ENCODE data around the gene ADD3. TPM values are rescaled to one million over a fixed set of nuclear protein-coding genes. Genes with fewer than 3 reads are reported as not detected.

ADD3 gene
- polyA plus RNA-seq, 3 donors: 94.8 to 126 (median 111) TPM

- H3K4me1 ChIP-seq (ENCODE audit: control insufficient read depth in 1 of 2, insufficient read depth in 2 of 2, low read length in 2 of 2): peaks cover 54 to 81% of the 10 kb centered on the region in 2 donors
- peak in 1 of 3 donors; percentile 34 for DNase-seq
Observed at GRCh38 chr10:110069502-110069982, 61.8 kb downstream of the ADD3 start.

DNA sequence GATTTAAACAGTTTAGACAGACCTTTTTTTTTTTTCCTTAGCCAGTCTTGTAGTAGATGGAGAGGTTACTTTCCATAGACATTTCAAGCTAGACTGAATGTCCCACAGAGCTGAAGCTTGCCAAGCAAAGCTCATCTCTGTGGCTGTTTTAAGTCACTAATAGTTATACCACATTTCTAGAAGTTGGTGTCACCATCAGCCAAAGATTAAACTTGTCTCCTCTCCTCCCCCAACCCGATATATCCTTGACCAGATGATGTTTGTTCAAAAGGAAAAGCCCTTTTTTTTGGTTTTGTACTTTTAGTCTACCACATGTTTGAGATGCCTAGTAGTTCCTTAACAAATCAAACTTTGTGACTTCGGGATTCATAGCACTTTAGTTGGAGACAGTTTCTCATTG, 66.1 kb downstream of the ADD3 start:
- H3K4me1 ChIP-seq (ENCODE audit: control insufficient read depth in 1 of 2, insufficient read depth in 2 of 2, low read length in 2 of 2): peaks cover 76 to 96% of the 10 kb centered on the region in 2 donors
- TF ChIP-seq, protein P1, sequence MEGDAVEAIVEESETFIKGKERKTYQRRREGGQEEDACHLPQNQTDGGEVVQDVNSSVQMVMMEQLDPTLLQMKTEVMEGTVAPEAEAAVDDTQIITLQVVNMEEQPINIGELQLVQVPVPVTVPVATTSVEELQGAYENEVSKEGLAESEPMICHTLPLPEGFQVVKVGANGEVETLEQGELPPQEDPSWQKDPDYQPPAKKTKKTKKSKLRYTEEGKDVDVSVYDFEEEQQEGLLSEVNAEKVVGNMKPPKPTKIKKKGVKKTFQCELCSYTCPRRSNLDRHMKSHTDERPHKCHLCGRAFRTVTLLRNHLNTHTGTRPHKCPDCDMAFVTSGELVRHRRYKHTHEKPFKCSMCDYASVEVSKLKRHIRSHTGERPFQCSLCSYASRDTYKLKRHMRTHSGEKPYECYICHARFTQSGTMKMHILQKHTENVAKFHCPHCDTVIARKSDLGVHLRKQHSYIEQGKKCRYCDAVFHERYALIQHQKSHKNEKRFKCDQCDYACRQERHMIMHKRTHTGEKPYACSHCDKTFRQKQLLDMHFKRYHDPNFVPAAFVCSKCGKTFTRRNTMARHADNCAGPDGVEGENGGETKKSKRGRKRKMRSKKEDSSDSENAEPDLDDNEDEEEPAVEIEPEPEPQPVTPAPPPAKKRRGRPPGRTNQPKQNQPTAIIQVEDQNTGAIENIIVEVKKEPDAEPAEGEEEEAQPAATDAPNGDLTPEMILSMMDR (IDR thresholded peaks at IDR 0.05): no peak
- H3K79me2 ChIP-seq (ENCODE audit: insufficient read depth, low read length): peaks cover 78% of the 10 kb centered on the region
- no peak overlapping the region for H2AFZ ChIP-seq (ENCODE audit: insufficient read depth, low read depth, low read length, poor library complexity, severe bottlenecking)
- intact Hi-C loops (cut with micrococcal nuclease): loop anchor here in 1 of 2 donors (10.0 kb wide), 1 partner anchor 431 kb away; no protein-coding TSS in a partner anchor
- WGBS (ENCODE audit: insufficient coverage): no CpG with 5 or more reads among the region's 2 CpGs
- Mint-ChIP-seq H3K27me3 (ENCODE audit: low read depth in 3 of 3) (no peaks in the 10 kb centered on the region), H3K36me3 (peaks cover 18 to 21% of the 10 kb centered on the region in 2 donors), H3K9me3 (peaks cover 0 to 10% (median 4%) of the 10 kb centered on the region in 7 donors), H3K27ac (peak overlapping the region; percentile 89 to 100 (median 97)), H3K4me1 (peaks cover 80% of the 10 kb centered on the region), H3K4me3 (peak overlapping the region in 1 of 2 donors; percentile 55)
- no peaks in the 10 kb centered on the region for H3K27me3 ChIP-seq (ENCODE audit: control insufficient read depth in 2 of 2, insufficient read depth in 2 of 2, low read length in 2 of 2)
- H3K36me3 ChIP-seq (replicated peaks in 1 of 2; ENCODE audit: control insufficient read depth in 1 of 2, insufficient read depth in 2 of 2, low read length in 2 of 2): no peaks in the 10 kb centered on the region
- no peak for DNase-seq
- H3K27ac ChIP-seq (ENCODE audit: low read depth in 1 of 2, low read length in 2 of 2): peak overlapping the region in 1 of 2 donors; percentile 95
- H3K9me3 ChIP-seq (replicated peaks in 1 of 2; ENCODE audit: control insufficient read depth in 1 of 2, insufficient read depth in 1 of 2, low read length in 2 of 2): no peaks in the 10 kb centered on the region
- H3K9ac ChIP-seq (ENCODE audit: insufficient read depth, low read length, poor library complexity, severe bottlenecking): no peak overlapping the region
- H3K4me2 ChIP-seq (replicated peaks; ENCODE audit: extremely low read depth, low read length, poor library complexity, severe bottlenecking): no peak overlapping the region
- peak overlapping the region in 1 of 3 experiments; percentile 4 for H3K4me3 ChIP-seq (replicated peaks in 1 of 3; ENCODE audit: low read depth in 2 of 3, low read length in 3 of 3)
- H4K20me1 ChIP-seq (ENCODE audit: insufficient read depth, low read length): no peaks in the 10 kb centered on the region

More at GRCh38 chr10:110069502-110069982, 61.8 kb downstream of the ADD3 start:
- Mint-ChIP-seq H3K36me3 (peaks cover 13 to 19% of the 10 kb centered on the region in 2 donors), H3K4me1 (peaks cover 68% of the 10 kb centered on the region), H3K9me3 (peaks cover 0 to 10% (median 4%) of the 10 kb centered on the region in 7 donors), H3K4me3 (peak overlapping the region; percentile 45 to 73), H3K27ac (peak overlapping the region; percentile 79 to 97 (median 94)), H3K27me3 (ENCODE audit: low read depth in 3 of 3) (no peaks in the 10 kb centered on the region)
- no peaks in the 10 kb centered on the region for H3K9me3 ChIP-seq (replicated peaks in 1 of 2; ENCODE audit: control insufficient read depth in 1 of 2, insufficient read depth in 1 of 2, low read length in 2 of 2)
- no peaks in the 10 kb centered on the region for H3K27me3 ChIP-seq (ENCODE audit: control insufficient read depth in 2 of 2, insufficient read depth in 2 of 2, low read length in 2 of 2)
- peaks cover 91% of the 10 kb centered on the region for H3K79me2 ChIP-seq (ENCODE audit: insufficient read depth, low read length)
- intact Hi-C loops (cut with micrococcal nuclease): loop anchor here (5.0 kb wide), 2 partner anchors 33 to 57 kb away; no protein-coding TSS in a partner anchor
- H4K20me1 ChIP-seq (ENCODE audit: insufficient read depth, low read length): no peaks in the 10 kb centered on the region
- TF ChIP-seq, protein P1 (IDR thresholded peaks at IDR 0.05): no peak
- WGBS (ENCODE audit: insufficient coverage): no CpG with 5 or more reads among the region's 1 CpG
- no peaks in the 10 kb centered on the region for H3K36me3 ChIP-seq (replicated peaks in 1 of 2; ENCODE audit: control insufficient read depth in 1 of 2, insufficient read depth in 2 of 2, low read length in 2 of 2)
- peak overlapping the region in 1 of 2 donors; percentile 85 for H3K27ac ChIP-seq (ENCODE audit: low read depth in 1 of 2, low read length in 2 of 2)
- H3K4me2 ChIP-seq (replicated peaks; ENCODE audit: extremely low read depth, low read length, poor library complexity, severe bottlenecking): peak overlapping the region; percentile 68
- H3K9ac ChIP-seq (ENCODE audit: insufficient read depth, low read length, poor library complexity, severe bottlenecking): peak overlapping the region; percentile 13
- peak overlapping the region; percentile 27 for H2AFZ ChIP-seq (ENCODE audit: insufficient read depth, low read depth, low read length, poor library complexity, severe bottlenecking)
- H3K4me3 ChIP-seq (replicated peaks in 1 of 3; ENCODE audit: low read depth in 2 of 3, low read length in 3 of 3): peak overlapping the region in 1 of 3 experiments; percentile 45

All from CD14-positive monocyte (primary cell).